Dedifferentiated amniotic fluid mesenchymal stem cell (primary cell): ENCODE results near the gene PIGQ.
A peak's percentile ranks its signal among the peaks of the same experiment; 100 is the strongest.

Experiments used
- DNase-seq: peaks from one replicate; pipeline ENCODE4 v3.0.0-alpha.2; 2016; ENCODE audit errors: extremely low spot score

The PIGQ gene

GRCh38 chr16:606656-607307 is 37.0 kb downstream of the PIGQ start:
- no peak for DNase-seq

- DNase-seq: no peak
Observed at GRCh38 chr16:608019-608418, 38.3 kb downstream of the PIGQ start.

- DNase-seq: no peak
Observed at GRCh38 chr16:609316-609715, 39.5 kb downstream of the PIGQ start.

GRCh38 chr16:609984-610383 is 40.2 kb downstream of the PIGQ start:
- DNase-seq: no peak

- DNase-seq: no peak
Observed at GRCh38 chr16:610513-611381, 41.0 kb downstream of the PIGQ start.

- DNase-seq: no peak
Observed at GRCh38 chr16:615122-615521, 45.4 kb downstream of the PIGQ start.

- no peak for DNase-seq
Observed at GRCh38 chr16:616733-617586, 47.2 kb downstream of the PIGQ start.

- DNase-seq: no peak
Observed at GRCh38 chr16:617855-618254, 48.1 kb downstream of the PIGQ start.

GRCh38 chr16:619476-620100 is 49.8 kb downstream of the PIGQ start:
- DNase-seq: no peak

- no peak for DNase-seq
Observed at GRCh38 chr16:620700-621525, 51.1 kb downstream of the PIGQ start.

GRCh38 chr16:621526-622105 is 51.8 kb downstream of the PIGQ start:
- DNase-seq: no peak

- no peak for DNase-seq
Observed at GRCh38 chr16:622920-623280, 53.1 kb downstream of the PIGQ start.

- DNase-seq: no peak
Observed at GRCh38 chr16:624526-625070, 54.8 kb downstream of the PIGQ start.

- DNase-seq: no peak
Observed at GRCh38 chr16:625117-625976, 55.6 kb downstream of the PIGQ start.

GRCh38 chr16:625977-626765 is 56.4 kb downstream of the PIGQ start:
- no peak for DNase-seq

GRCh38 chr16:626787-627453 is 57.2 kb downstream of the PIGQ start:
- DNase-seq: peak; percentile 95

GRCh38 chr16:627454-628239 is 57.9 kb downstream of the PIGQ start:
- no peak for DNase-seq
